HG03066 (cell line): ENCODE measurements around the gene CMC2.
A peak's percentile ranks its signal among the peaks of the same experiment; 100 is the strongest.

ENCODE experiments used
- ATAC-seq: cut with Tn5 transposase; IDR thresholded peaks from one replicate; pipeline ENCODE4 v1.9.1; 2021; ENCODE audit warnings: low read depth; ENCODE audit not compliant: unreplicated experiment

The CMC2 gene

GRCh38 chr16:80938004-80938878 lies 68.4 kb downstream of the CMC2 start:
- no peak for ATAC-seq

- no peak for ATAC-seq
Observed at GRCh38 chr16:80936410-80936809, 70.3 kb downstream of the CMC2 start.

- ATAC-seq = no peak
Observed at GRCh38 chr16:80935691-80936090, 71.0 kb downstream of the CMC2 start.

GRCh38 chr16:80932708-80933095 lies 74.0 kb downstream of the CMC2 start:
- ATAC-seq = no peak

- no peak for ATAC-seq
Observed at GRCh38 chr16:80931801-80932707, 74.6 kb downstream of the CMC2 start.

- ATAC-seq = peak; percentile 54
Observed at GRCh38 chr16:80924372-80924978, 82.2 kb downstream of the CMC2 start.

GRCh38 chr16:80923356-80923755 lies 83.3 kb downstream of the CMC2 start:
- no peak for ATAC-seq
